H9 (cell line): ENCODE data around the gene PHLDA2. TPM values are rescaled to one million over a fixed set of nuclear protein-coding genes. Genes with fewer than 3 reads are reported as not detected.

ENCODE experiments used
- DNase-seq: peaks from one replicate; pipeline ENCODE4 v3.0.0-alpha.2; 2017
- H2AFZ ChIP-seq: one replicate; pipeline ENCODE4 v1.6.1; 2013; ENCODE audit warnings: mild to moderate bottlenecking, low read length, control low read depth, moderate library complexity
- H2AK5ac ChIP-seq: 2 replicates; pipeline ENCODE4 v1.6.1; 2013; ENCODE audit warnings: low read length, control low read depth, mixed read lengths; ENCODE audit not compliant: insufficient read length
- H2BK120ac ChIP-seq: one replicate; pipeline ENCODE4 v1.6.1; 2013; ENCODE audit warnings: low read depth, mild to moderate bottlenecking, low read length, control low read depth, inconsistent platforms; ENCODE audit not compliant: poor library complexity, severe bottlenecking
- H2BK12ac ChIP-seq: 2 replicates; pipeline ENCODE4 v1.6.1; 2013; ENCODE audit warnings: low read length, control low read depth, mixed read lengths, low read depth; ENCODE audit not compliant: insufficient read length
- H2BK15ac ChIP-seq: 2 replicates; pipeline ENCODE4 v1.6.1; 2013; ENCODE audit warnings: low read depth, low read length, control low read depth
- H2BK20ac ChIP-seq: one replicate; pipeline ENCODE4 v1.6.1; 2013; ENCODE audit warnings: low read depth, mild to moderate bottlenecking, low read length, control low read depth, inconsistent platforms; ENCODE audit not compliant: poor library complexity, severe bottlenecking
- H2BK5ac ChIP-seq: 2 replicates; pipeline ENCODE4 v1.6.1; 2013; ENCODE audit warnings: low read length, control low read depth, mixed read lengths; ENCODE audit not compliant: insufficient read length
- H3K14ac ChIP-seq: 2 replicates; pipeline ENCODE4 v1.6.1; 2013; ENCODE audit warnings: low read length, control low read depth; ENCODE audit not compliant: insufficient read depth
- H3K18ac ChIP-seq: 2 replicates; pipeline ENCODE4 v1.6.1; 2013; ENCODE audit warnings: low read depth, mild to moderate bottlenecking, mixed read lengths, low read length, control low read depth; ENCODE audit not compliant: insufficient read length
- H3K23ac ChIP-seq: 2 replicates; pipeline ENCODE4 v1.6.1; 2013; ENCODE audit warnings: low read length, control low read depth, mixed read lengths, low read depth; ENCODE audit not compliant: insufficient read length
- H3K23me2 ChIP-seq: 2 replicates; pipeline ENCODE4 v1.6.1; 2013; ENCODE audit warnings: low read depth, mild to moderate bottlenecking, mixed read lengths, low read length, control low read depth; ENCODE audit not compliant: insufficient read length, poor library complexity, severe bottlenecking
- H3K27ac ChIP-seq: 2 replicates; pipeline ENCODE4 v1.5.1; 2013; ENCODE audit warnings: low read length, control low read depth, mixed read lengths, low read depth; ENCODE audit not compliant: insufficient read length
- H3K27me3 ChIP-seq: 2 replicates; pipeline ENCODE4 v1.6.1; 2013; ENCODE audit warnings: low read length, control low read depth, inconsistent platforms; ENCODE audit not compliant: insufficient read depth
- H3K4ac ChIP-seq: 2 replicates; pipeline ENCODE4 v1.6.1; 2013; ENCODE audit warnings: low read depth, mild to moderate bottlenecking, control low read depth, inconsistent platforms, low read length, moderate library complexity
- H3K4me1 ChIP-seq: 2 replicates; pipeline ENCODE4 v1.6.1; 2013; ENCODE audit warnings: low read length, control low read depth, inconsistent platforms; ENCODE audit not compliant: insufficient read depth
- H3K4me2 ChIP-seq: 2 replicates; pipeline ENCODE4 v1.6.1; 2013; ENCODE audit warnings: low read length, control low read depth, mixed read lengths; ENCODE audit not compliant: insufficient read length, insufficient read depth
- H3K56ac ChIP-seq: 2 replicates; pipeline ENCODE4 v1.6.1; 2013; ENCODE audit warnings: low read depth, mild to moderate bottlenecking, mixed read lengths, low read length, control low read depth; ENCODE audit not compliant: insufficient read length
- H3K79me1 ChIP-seq: 2 replicates; pipeline ENCODE4 v1.6.1; 2013; ENCODE audit warnings: low read depth, mild to moderate bottlenecking, moderate library complexity, low read length, control low read depth, inconsistent platforms; ENCODE audit not compliant: insufficient read depth, poor library complexity, severe bottlenecking
- H3K79me2 ChIP-seq: 2 replicates; pipeline ENCODE4 v1.6.1; 2013; ENCODE audit warnings: low read length, control low read depth, inconsistent platforms; ENCODE audit not compliant: insufficient read depth
- H3K9ac ChIP-seq: 2 replicates; pipeline ENCODE4 v1.6.1; 2013; ENCODE audit warnings: low read length, control low read depth, mixed read lengths; ENCODE audit not compliant: insufficient read length; ENCODE audit errors: extremely low read depth
- H3K9me3 ChIP-seq: one replicate; pipeline ENCODE4 v1.6.1; 2013; ENCODE audit warnings: low read depth, low read length, inconsistent platforms; ENCODE audit not compliant: control insufficient read depth
- H3T11ph ChIP-seq: one replicate; pipeline ENCODE4 v1.6.1; 2013; ENCODE audit warnings: mild to moderate bottlenecking, low read length, control low read depth, inconsistent platforms
- H4K20me1 ChIP-seq: one replicate; pipeline ENCODE4 v1.6.1; 2013; ENCODE audit not compliant: control insufficient read depth, insufficient read length, insufficient read depth
- H4K5ac ChIP-seq: 2 replicates; pipeline ENCODE4 v1.6.1; 2013; ENCODE audit warnings: low read depth, mild to moderate bottlenecking, mixed read lengths, low read length, control low read depth; ENCODE audit not compliant: insufficient read length
- H4K8ac ChIP-seq: replicated peaks from 2 replicates; pipeline ENCODE4 v1.6.1; 2013; ENCODE audit warnings: low read length, control low read depth, mixed read lengths, low read depth; ENCODE audit not compliant: insufficient read length
- H4K91ac ChIP-seq: 2 replicates; pipeline ENCODE4 v1.6.1; 2013; ENCODE audit warnings: low read depth, mild to moderate bottlenecking, moderate library complexity, mixed read lengths, low read length, control low read depth; ENCODE audit not compliant: insufficient read length
- H3K27ac Mint-ChIP-seq, 3 experiments: 2 replicates in 2 of 3; 3 replicates in 1 of 3; pipeline ENCODE4 v1.8.0; 2020 to 2021; ENCODE audit warnings: mixed read lengths in 3 of 3, mild to moderate bottlenecking in 1 of 3, moderate library complexity in 1 of 3
- H3K27me3 Mint-ChIP-seq: 2 replicates; pipeline ENCODE4 v1.8.0; 2021; ENCODE audit warnings: low read depth, mild to moderate bottlenecking, moderate library complexity, mixed read lengths
- H3K36me3 Mint-ChIP-seq, 3 experiments: 2 replicates in 2 of 3; 3 replicates in 1 of 3; pipeline ENCODE4 v1.8.0; 2020 to 2021; ENCODE audit warnings: low read depth in 3 of 3, mixed read lengths in 3 of 3; ENCODE audit not compliant: insufficient read depth in 1 of 3
- H3K4me1 Mint-ChIP-seq, 2 experiments: 2 replicates each; pipeline ENCODE4 v1.8.0; 2020; ENCODE audit warnings: mixed read lengths in 2 of 2
- H3K4me3 Mint-ChIP-seq, 2 experiments: 2 replicates in 1 of 2; 3 replicates in 1 of 2; pipeline ENCODE4 v1.8.0; 2020 to 2021; ENCODE audit warnings: mild to moderate bottlenecking in 2 of 2, mixed read lengths in 2 of 2, moderate library complexity in 1 of 2
- H3K9me3 Mint-ChIP-seq, 2 experiments: 2 replicates in 1 of 2; 3 replicates in 1 of 2; pipeline ENCODE4 v1.8.0; 2020; ENCODE audit warnings: mild to moderate bottlenecking in 2 of 2, mixed read lengths in 2 of 2, moderate library complexity in 1 of 2
- WGBS: extraction: QIAGEN DNeasy Blood & Tissue Kit; methylation state at CpG from one replicate; pipeline ENCODE4 v1.1.7; 2013; ENCODE audit warnings: missing lambda C conversion rate, low lambda C conversion rate, mixed read lengths; ENCODE audit not compliant: insufficient read length; ENCODE audit errors: extremely low coverage; 5-methylcytosine and 5-hydroxymethylcytosine counted together
- total RNA-seq: library from RNA; stranded (reverse); gene quantifications from 2 replicates; pipeline ENCODE4 v1.2.1, GENCODE V29; 2021
- TF ChIP-seq, protein P1 (sequence below): fragments of 200-600 bp; sonication (generic); conservative IDR thresholded peaks from 3 replicates; pipeline ENCODE4 v1.8.0; 2021; ENCODE audit warnings: antibody characterized with exemption, mild to moderate bottlenecking

PHLDA2 gene
- total RNA-seq, 1 experiment from 2014 or later, result 42.8 TPM

DNA sequence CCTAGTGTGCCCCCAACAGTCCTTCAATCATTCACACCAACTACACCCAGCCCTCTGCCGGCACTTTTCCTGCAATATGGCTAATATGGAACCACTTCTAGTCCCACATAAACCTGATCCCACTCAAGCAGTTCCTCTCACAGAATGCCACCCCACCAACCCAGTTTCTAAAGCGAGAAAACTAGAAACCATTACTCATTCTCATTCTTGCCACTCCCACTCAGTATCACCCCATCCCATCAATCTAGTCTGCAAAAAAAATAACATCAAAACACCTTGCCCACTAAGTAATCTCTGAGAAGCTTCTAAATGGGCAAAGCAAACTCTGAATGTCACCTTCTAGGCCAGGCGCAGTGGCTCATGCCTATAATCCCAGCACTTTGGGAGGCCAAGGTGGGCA lies 45.1 kb upstream of the PHLDA2 start:
- Histone ChIP-seq H3K4me1 (no peaks in the 10 kb centered on the region), H2BK5ac (no peak overlapping the region), H3K18ac (no peak overlapping the region), H3K4me2 (no peak overlapping the region), H2BK12ac (no peak overlapping the region), H3K4ac (no peak overlapping the region), H2BK20ac (no peak overlapping the region), H3T11ph (no peak overlapping the region), H3K27me3 (no peaks in the 10 kb centered on the region), H3K14ac (no peak overlapping the region), H3K79me2 (peaks cover 10% of the 10 kb centered on the region; the same call in 1 of the 2 replicates), H2BK120ac (no peak overlapping the region), H3K9ac (no peak overlapping the region), H3K23ac (no peak overlapping the region), H3K9me3 (no peaks in the 10 kb centered on the region), H4K91ac (no peak overlapping the region), H3K56ac (no peak overlapping the region), H2BK15ac (no peak overlapping the region), H4K5ac (no peak overlapping the region), H3K23me2 (no peaks in the 10 kb centered on the region), H2AFZ (no peak overlapping the region), H3K79me1 (peaks cover 12% of the 10 kb centered on the region), H4K8ac (no peak overlapping the region), H3K27ac (no peak overlapping the region), H2AK5ac (no peak overlapping the region), H4K20me1 (no peaks in the 10 kb centered on the region)
- no peak overlapping the region; a peak in 1 of 5 replicates for H3K4me3 Mint-ChIP-seq
- no peaks in the 10 kb centered on the region for H3K4me1 Mint-ChIP-seq
- no peak for DNase-seq
- WGBS, result no CpG with 5 or more reads among the region's 3 CpGs
- no peaks in the 10 kb centered on the region for H3K27me3 Mint-ChIP-seq
- TF ChIP-seq, protein P1, sequence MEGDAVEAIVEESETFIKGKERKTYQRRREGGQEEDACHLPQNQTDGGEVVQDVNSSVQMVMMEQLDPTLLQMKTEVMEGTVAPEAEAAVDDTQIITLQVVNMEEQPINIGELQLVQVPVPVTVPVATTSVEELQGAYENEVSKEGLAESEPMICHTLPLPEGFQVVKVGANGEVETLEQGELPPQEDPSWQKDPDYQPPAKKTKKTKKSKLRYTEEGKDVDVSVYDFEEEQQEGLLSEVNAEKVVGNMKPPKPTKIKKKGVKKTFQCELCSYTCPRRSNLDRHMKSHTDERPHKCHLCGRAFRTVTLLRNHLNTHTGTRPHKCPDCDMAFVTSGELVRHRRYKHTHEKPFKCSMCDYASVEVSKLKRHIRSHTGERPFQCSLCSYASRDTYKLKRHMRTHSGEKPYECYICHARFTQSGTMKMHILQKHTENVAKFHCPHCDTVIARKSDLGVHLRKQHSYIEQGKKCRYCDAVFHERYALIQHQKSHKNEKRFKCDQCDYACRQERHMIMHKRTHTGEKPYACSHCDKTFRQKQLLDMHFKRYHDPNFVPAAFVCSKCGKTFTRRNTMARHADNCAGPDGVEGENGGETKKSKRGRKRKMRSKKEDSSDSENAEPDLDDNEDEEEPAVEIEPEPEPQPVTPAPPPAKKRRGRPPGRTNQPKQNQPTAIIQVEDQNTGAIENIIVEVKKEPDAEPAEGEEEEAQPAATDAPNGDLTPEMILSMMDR, result no peak
- peak overlapping the region in 2 of 3 experiments; percentile 55 to 68; a peak in 3 of 7 replicates for H3K27ac Mint-ChIP-seq
- H3K9me3 Mint-ChIP-seq, result no peaks in the 10 kb centered on the region
- peaks cover 58 to 94% (median 90%) of the 10 kb centered on the region in 3 experiments for H3K36me3 Mint-ChIP-seq
